Fibroblast of upper back skin (primary cell): ENCODE measurements around the gene NLRP10.

ENCODE experiments used
- DNase-seq: peaks from one replicate; pipeline ENCODE4 v3.0.0-alpha.2; 2013

Gene NLRP10

DNA sequence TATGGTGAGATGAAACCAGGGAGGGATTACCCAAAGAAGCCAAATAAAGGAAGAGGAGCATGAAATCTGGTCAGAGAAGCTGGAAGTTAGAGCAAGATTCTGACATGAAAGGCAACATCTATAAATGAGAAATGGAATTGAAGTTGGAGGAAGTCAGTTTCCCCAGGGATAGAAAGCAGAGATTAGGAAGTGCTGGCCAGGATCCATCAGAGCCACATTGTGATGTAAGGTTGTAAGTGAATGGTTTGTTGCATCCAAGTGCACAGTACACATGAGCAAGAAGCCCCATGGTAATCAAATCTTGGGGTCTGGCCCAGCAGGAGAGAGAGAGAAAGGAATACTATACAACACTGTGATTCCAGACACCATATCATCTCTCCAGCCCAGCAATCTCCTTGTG lies 6.6 kb upstream of the NLRP10 start:
- peak; percentile 18 for DNase-seq

DNA sequence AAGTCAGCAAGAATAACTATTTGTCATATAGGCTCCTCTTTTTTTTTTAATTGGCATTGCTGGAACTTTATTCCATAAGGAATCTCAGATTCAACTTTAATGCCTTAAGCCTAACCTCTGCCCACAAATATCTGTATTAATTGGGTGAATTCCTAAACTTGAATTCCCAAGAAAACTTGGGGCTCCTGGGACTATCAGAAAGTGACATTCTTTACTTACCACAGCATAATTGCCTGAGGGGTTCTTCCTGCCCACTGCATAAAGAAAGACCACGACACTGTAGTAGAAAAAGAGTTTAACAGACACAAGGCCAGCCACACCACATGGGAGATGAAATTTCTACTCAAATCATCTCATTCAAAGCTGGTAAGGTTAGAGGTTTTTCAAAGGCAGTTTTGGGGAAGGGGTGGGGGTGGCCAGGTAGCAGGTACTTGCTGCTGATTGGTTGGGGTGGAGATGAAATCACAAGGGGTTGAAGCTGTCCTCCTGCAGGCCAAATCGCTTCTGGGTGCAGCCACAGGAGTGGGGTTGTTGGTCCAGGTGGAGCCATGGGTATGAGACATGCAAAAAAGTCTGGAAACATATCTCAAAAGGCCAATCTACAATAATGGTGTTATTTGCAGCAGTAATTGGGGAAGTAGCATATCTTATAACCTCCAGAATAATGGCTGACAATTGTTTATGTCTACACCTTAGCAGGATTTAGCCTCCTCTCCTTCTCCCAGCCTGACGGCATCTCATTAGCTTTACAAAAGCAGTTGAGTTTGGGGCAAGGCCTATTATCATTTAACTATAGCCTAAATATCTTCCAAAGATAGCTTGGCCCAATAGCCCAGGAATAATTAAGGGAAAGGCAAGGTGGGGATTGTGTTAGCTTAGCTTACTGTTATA lies 4.8 kb upstream of the NLRP10 start:
- peak; percentile 70 for DNase-seq

DNA sequence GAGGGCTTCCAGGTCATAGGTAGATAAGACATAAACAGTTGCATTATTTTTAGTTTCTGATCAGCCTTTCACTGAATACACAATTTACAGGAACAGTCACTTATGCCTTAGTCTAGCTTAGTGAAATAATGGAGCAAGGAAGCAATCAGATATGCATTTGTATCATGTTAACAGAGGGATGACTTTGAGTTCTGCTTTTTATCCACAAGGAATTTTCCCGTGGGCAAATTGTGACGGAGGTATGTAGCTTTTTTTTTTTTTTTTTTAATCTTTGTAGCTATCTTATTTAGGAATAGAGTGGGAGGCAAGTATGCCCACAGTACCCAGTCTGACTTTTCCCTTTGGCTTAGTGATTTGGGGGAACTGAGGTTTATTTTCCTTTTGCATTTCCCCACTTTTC lies 3.4 kb upstream of the NLRP10 start:
- DNase-seq = peak; percentile 24

DNA sequence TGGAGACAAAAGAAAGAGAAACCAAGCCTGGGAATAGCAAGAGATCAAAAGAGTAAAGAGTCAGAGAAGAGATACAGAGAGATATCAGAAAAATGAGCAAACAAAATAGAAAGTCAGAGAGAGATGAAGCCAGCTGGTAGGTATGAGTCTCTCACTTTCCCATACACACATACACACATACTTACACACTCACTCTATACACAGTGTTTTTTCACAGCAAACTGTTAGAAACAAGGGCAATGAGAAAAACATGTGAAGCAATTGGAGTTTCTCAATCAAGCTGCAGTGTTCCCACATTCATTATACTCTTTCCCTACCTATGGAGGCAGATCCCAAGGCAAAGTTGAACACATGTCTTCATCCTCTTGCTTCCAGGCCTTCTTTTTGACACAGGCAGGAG lies 2.6 kb upstream of the NLRP10 start:
- peak; percentile 5 for DNase-seq

DNA sequence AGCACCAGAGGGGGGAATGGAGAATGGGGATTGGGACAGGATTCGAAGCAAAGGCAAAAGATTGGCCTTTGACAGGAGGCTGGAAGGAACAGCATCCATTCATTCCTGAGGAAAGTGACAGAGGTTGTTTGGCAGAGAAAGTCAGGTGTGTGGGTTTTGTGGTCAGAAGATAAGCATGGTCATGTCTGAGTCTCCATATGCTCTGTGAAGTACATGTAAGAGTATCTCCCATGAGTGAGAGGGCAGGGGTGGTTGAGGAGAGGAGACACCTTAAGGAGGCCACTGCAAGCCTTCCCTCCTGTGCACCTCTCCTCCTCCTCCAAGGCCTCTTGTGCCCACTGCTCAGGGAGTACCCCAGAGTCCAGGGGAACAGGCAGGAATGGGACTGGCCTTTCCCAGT lies 1.9 kb upstream of the NLRP10 start:
- peak; percentile 9 for DNase-seq

DNA sequence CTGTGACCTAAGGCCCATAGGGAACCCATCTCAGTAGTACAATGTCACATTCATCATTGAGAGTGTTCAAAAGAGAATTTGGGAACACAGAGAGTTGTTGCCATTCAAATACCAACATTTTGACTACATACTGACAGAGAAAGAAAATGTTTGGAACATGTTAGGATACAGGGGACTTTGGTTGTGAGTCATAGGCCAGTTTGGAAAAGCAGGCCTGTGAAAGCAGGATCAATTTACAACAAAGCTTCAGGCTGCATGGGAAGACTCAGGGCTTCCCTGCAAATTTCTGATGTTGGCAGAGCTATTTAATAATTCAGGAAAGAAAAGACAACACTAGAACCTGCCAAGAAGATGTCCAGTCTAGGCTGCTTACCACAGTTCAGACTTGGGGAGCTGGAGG lies 374 bp downstream of the NLRP10 start:
- DNase-seq = peak; percentile 68

DNA sequence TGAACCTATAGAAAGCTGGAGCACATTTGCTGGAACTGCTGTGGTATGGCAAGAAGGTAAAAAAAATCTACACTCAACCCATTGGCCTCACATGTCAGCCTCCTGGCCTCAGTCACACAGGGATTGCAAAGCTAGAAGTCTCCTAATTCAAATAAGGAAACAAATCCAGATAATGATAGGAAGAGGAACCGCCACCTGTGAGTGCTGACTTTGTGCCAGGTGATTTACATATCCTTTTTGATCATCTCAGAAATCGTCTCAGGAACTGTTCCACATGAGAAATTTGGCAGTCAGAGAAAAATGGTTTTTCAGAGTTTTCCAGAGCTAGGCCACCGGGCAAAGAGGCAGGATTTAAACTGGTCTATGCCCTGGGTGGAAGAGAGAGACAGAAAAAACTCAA lies 986 bp downstream of the NLRP10 start:
- DNase-seq = no peak

DNA sequence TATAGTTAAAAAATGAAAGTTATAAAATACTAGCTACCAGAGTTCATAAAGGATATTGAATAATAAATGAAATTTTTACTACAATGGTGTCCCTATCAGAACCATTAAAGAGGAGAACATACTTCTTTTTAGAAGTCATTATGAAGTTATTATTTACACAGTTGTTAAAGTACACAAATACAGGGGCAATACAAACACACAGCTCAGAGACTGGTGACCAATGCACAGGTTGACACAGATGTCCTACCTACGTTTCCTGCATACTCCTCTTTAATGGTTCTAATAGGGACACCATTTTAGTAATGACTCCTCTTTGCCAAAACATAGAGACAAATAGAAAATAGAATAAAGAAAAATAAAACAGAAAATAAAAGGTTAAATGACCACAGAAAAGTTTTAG lies 10.1 kb downstream of the NLRP10 start:
- no peak for DNase-seq

DNA sequence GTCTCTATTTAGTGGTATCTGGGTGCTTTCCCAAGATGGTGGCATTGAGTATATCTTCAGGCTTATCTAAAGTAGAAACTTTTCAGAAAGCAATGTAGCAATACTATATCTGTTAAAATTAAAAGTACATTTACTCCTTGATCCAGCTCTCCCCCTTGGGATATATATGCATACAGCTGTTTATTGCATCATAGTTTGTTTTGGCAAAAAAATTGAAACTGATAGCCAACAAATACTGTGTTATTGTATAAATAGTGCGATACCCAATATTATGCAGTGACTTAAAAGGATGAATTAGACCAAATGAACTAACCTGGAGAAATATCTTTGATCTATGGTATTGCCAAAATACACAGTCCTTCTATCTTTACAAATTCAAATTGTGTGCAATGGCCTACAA lies 15.3 kb downstream of the NLRP10 start:
- DNase-seq = no peak

DNA sequence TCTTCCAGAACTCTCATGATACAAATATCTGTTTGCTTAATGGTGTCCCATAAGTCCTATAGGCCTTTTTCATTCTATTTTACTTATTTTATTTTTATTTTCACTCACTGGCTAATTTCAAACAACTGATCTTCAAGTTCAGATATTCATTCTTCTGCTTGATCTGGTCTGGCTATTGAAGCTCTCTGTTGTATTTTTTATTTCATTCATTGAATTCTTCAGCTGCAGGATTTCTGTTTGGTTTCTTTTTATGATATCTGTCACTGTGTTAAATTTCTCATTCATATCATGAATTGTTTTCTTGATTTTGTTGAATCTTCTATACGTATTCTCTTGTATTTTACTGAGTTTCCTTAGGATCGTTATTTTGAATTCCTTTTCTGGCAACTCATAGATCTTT lies 21.1 kb downstream of the NLRP10 start:
- no peak for DNase-seq

DNA sequence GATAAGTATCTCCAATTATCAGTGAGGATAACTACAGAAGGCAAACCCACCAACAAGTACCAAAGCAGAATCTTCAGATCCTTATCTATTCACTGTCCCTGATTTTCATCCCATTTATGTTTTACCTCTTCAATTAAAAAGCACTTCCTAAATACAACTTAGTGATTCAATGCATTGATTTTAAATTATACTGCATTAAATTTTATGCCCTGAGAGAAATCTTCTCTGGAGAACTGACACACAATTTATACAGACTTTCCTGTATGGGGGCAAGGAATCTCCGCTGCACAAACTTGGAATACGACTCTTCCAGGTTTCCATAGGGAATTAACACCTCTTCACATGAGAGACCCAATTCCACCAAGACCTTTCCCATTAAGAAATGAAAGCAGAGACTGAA lies 23.6 kb downstream of the NLRP10 start, which contains the start of gene OR10A3:
TSS of gene OR10A3 (minus strand) at position 101 of the 400 bp plus-strand sequence. CDS start 2,188 bp downstream, outside the sequence.
- no peak for DNase-seq

DNA sequence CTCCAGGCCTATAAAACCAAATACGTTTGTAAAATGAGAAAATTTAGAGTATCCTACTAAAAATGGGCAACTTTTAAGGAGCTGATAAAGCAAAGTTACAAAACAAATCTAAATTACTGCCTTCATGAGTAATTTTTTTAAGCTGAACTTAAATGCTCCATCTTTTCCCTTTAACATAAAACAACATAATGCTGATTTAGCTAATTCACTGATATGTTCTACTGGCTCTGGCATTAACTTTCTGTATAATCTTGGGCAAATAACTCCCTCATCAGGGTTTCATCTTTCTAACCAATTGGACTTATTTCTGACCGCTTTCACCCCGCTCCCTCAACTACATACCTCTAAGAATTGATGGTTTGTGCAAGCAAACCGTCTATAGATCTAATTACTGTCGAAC lies 24.1 kb downstream of the NLRP10 start:
- no peak for DNase-seq

DNA sequence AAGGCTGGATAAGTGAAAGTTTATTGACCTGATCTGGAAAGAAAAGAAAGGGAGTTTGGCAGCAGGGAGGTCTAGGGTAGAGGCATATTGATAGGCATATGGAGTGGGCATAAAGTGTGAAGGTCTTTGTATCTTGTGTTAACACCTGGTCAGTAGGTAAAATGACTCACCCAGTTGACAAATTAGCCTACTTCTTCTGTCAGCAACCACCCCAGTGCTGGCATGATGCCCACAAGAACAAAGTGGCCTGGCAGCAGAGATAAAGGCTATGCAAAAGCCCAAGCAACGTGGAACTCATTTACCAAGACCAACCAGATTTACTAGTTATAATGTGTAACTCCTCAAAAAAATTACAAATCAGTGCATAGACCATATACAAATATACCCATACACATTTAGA lies 28.6 kb downstream of the NLRP10 start:
- DNase-seq = no peak

DNA sequence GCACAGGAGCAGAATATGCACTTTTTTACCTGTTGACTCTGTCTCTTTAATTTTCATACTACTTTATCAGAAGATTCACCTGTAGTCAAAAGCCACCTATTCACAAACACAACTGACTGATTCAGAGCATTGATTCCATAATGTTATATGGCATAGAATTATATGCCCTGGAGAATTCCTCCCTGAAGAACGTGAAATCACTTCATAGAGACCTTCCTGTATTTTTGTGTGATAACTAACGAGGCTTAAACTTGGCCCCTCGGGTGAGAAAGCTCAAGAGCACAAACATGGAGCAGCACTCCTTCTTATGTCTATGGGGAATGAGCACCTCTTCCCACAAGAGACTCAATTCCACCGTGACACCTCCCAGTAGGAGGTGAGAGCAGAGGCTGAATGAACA lies 34.1 kb downstream of the NLRP10 start, which contains the start of gene OR10A6:
TSS of gene OR10A6 (minus strand) at position 101 of the 400 bp plus-strand sequence. CDS start 2,606 bp downstream, outside the sequence.
- no peak for DNase-seq

DNA sequence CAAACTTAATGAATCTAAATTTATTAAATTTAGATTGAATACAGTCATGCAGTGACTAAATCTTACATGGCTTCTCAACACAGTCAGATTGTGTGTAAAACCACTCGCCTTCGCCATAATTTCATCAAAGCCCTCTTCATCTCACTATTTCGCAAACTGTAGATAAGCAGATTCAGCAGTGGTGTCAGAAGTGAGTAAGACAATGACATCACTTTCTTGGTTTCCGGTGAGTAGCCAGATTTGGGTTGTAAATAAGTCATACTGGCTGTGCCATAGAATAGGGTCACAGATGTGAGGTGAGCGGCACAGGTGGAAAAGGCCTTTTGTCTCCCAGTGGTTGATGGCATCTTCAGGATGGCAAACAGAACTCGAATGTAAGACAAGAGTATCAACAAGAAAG lies 37.6 kb downstream of the NLRP10 start:
- DNase-seq = no peak

DNA sequence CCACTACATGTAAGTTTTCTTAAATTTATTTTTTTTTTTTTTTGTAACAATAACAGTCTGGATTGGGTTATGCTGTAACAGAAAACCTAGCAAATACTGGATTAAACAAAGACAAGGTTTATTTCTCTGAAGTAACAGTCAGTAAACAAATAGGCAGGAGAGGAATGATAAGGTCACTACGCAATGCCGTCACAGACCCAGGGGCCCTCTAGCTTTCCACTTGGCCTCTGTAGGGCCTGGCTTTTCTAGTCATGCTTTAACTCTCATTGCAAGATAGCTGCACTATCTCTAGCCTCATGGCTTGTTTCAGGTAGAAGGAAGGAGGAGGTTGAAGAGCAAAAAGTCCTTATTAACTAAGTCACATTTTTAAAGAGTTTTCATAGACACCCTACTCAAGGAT lies 40.7 kb downstream of the NLRP10 start:
- no peak for DNase-seq

DNA sequence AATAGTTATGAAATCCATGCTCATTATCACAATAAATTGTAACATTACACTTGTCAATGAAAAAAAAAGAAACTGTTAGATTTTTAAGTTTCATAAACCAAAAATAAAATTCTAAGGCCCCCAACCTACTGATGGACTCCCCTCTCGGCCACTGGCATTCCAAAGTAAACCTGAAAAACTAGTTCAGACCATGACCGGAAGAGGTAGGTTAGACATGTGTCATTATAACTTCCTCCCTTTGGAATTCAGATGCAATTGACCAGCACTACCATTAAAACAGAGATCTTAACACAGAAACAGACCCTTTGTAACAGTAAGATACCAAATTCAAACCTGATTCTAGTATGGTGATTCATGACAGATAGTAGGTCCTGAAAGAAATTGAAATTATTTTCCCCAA lies 47.1 kb downstream of the NLRP10 start:
- no peak for DNase-seq
